GM21526 (cell line): ENCODE data around the gene ZNF121.
"Not testable (repeated sequence)": the region's sequence is repeated elsewhere in the genome, so short reads cannot be mapped to it uniquely, and the experiment has no call there.

Experiments
- ATAC-seq: cut with Tn5 transposase; IDR thresholded peaks from one replicate; pipeline ENCODE4 v1.9.1; 2021; ENCODE audit warnings: moderate library complexity; ENCODE audit not compliant: unreplicated experiment, low FRiP score

The ZNF121 gene

DNA sequence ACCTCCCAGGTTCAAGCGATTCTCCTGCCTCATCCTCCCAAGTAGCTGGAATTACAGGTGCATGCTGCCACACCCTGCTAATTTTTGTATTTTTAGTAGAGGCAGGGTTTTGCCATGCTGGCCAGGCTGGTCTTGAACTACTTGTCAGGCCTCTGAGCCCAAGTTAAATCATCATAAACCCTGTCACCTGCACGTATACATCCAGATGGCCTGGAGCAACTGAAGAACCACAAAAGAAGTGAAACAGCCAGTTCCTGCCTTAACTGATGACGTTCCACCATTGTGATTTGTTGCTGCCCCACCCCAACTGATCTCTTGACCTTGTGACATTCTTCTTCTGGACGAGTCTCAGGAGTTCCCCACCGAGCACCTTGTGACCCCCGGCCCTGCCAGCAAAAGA is 45.1 kb downstream of the ZNF121 start:
- not testable (repeated sequence) for ATAC-seq

DNA sequence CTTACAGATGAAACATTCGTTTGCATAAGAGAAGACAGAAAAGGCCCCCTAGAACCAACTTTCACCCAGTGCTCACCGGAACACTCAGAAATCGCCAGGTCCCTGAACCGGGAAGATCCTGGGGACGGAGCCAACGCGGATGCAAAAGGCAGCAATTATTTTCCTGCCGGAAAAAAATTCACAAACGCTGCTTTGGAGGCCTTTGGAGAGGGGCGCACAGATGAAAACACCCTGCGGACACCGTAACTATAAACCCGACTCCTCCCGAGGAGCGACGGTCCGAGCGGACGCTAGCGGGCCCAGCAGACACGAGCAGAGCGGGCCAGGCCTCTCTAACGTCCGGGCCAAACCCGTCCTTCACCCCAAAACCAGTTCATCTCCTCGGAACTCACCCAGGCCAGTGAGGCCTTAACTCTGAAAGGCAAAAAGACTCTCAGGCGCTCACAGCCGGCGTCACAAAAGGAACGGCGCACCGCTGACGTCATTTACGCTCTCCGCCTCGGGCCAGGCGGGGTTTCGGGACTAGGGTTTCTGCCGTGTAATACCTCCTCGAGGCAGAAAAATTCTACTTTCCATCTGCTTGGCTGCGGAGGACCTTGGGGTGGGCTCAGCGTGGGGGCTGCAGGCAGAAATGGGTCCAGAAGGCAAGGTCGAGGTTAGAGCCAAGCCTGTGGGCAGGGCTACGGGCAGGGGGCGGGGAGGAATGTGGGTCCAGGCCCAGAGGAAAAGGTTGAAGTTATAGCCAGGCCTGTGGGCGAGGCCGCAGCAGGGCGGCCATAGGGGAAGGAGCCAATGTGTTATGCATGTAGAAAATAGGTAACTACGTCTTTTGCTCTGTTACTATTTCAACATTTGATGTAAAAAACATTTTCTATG is 45.9 kb downstream of the ZNF121 start, which contains the start of gene ZNF426:
ZNF426 (minus strand) TSS at position 463 of the 876 bp plus-strand sequence. CDS start 2,413 bp downstream, outside the sequence.
- ATAC-seq: peak; percentile 71

DNA sequence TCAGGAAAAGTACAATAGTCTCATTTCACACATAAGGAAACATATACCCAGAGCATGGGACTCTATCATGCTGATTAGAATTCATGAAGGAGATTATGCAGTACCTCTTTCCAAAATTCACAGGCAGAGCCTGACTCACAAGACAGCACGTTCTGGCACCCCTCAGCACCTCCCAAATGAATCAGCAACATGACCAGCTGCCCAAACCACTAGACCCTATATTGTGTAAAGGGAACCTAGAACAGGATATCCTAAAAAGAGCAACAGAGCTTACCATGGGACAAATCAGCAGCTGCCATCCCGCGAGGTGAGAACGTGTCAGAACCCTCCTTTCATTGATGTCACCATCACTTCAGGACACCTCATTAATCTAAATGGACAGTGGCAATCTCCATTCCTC is 48.4 kb downstream of the ZNF121 start:
- ATAC-seq: no peak

DNA sequence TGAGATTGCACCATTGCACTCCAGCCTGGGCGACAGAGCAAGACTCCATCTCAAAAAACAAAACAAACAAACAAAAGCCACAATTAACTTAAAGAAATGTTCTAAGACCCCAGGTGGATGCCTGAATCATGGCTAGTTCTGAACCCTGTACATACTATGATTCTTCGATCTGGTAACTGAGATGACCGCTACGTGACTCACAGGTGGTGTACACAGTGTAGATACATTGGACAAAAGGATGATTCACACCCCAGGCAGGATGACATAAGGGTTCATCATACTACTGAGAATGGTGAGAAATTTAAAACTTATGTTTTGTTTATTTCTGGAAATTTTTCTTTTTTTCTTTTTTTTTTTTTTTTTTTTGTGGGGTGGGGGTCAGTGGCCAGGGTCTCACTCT is 52.4 kb downstream of the ZNF121 start:
- no peak for ATAC-seq

- no peak for ATAC-seq
These were observed 55.5 kb downstream of the ZNF121 start for GRCh38 chr19:9528757-9529336.

DNA sequence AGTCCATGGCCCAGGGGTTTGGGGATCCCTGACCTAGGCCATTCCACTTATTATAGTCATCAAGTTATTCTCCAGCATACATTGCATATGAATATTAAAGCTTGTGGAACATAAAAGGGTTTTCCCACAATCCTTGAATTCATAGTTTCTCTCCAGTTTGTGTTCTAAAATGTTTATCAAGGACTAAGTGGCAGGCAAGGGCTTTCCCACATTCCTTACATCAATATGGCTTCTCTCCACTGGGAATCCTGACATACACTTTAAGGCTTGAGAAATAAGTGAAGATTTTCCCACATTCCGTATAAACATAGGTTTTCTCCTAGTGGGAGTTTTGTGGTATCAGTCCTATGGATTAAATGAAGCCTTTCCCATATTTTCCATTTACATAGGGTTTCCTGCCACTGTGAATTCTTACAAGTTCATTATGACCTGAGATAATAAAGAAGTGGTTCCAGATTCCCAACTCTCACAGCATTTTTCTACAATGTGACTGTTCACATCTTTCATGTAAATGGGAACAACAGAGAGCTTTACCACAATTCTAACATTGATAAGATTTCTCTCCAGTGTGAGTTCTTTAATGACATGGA is 60.3 kb downstream of the ZNF121 start:
- no peak for ATAC-seq
